HepG2 (cell line): ENCODE results near the gene TAF1D. TPM values are rescaled to one million over a fixed set of nuclear protein-coding genes. Genes with fewer than 3 reads are reported as not detected.

Source experiments
- AHR ChIP-seq: IDR thresholded peaks from 2 replicates; pipeline ENCODE4 v1.6.1; 2018; ENCODE audit warnings: missing genetic modification reagents, missing compliant biosample characterization
- ASH2L ChIP-seq: fragments of 300-600, 200-600 bp; sonication (generic); IDR thresholded peaks from 2 replicates; pipeline ENCODE4 v1.7.0; 2017; ENCODE audit warnings: low read depth, mild to moderate bottlenecking, moderate library complexity, mixed read lengths, low read length; ENCODE audit not compliant: insufficient read length
- ATF5 ChIP-seq: sonication (generic); formaldehyde crosslinking; IDR thresholded peaks from 2 replicates; pipeline ENCODE4 v1.4.0; 2020; ENCODE audit warnings: mild to moderate bottlenecking, low read depth, missing genetic modification reagents
- FIP1L1 ChIP-seq: fragments of 200-400 bp; formaldehyde crosslinking; IDR thresholded peaks from 2 replicates; pipeline ENCODE4 v1.6.1; 2018; ENCODE audit warnings: low read depth, mild to moderate bottlenecking, low read length, moderate library complexity, borderline replicate concordance; ENCODE audit not compliant: insufficient read depth
- HES4 ChIP-seq: sonication (generic); formaldehyde crosslinking; IDR thresholded peaks from 2 replicates; pipeline ENCODE4 v1.9.0; 2021; ENCODE audit warnings: mild to moderate bottlenecking, missing genetic modification reagents, borderline replicate concordance
- IRX3 ChIP-seq: sonication (generic); formaldehyde crosslinking; IDR thresholded peaks from 2 replicates; pipeline ENCODE4 v1.8.1; 2023; ENCODE audit warnings: mild to moderate bottlenecking, low read depth, missing genetic modification reagents, borderline replicate concordance
- MBNL3 ChIP-seq: fragments of 250-450 bp; sonication (Bioruptor Pico); conservative IDR thresholded peaks from 2 replicates; pipeline ENCODE4 v1.8.0; 2022; ENCODE audit warnings: mild to moderate bottlenecking, inconsistent platforms
- MTF1 ChIP-seq: sonication (generic); formaldehyde crosslinking; IDR thresholded peaks from 2 replicates; pipeline ENCODE4 v1.5.0; 2020; ENCODE audit warnings: missing genetic modification reagents
- NFKBIZ ChIP-seq: IDR thresholded peaks from 2 replicates; pipeline ENCODE4 v1.6.1; 2018; ENCODE audit warnings: missing genetic modification reagents, missing compliant biosample characterization
- NPAS2 ChIP-seq: sonication (generic); formaldehyde crosslinking; IDR thresholded peaks from 2 replicates; pipeline ENCODE4 v1.8.0; 2022; ENCODE audit warnings: mild to moderate bottlenecking, missing genetic modification reagents, borderline replicate concordance
- TCF7L2 ChIP-seq: IDR thresholded peaks from 2 replicates; pipeline ENCODE4 v1.6.1; 2011; ENCODE audit warnings: mild to moderate bottlenecking, low read depth, low read length, moderate library complexity
- WIZ ChIP-seq: sonication (generic); formaldehyde crosslinking; IDR thresholded peaks from 2 replicates; pipeline ENCODE4 v1.5.1; 2020; ENCODE audit warnings: mild to moderate bottlenecking, missing genetic modification reagents
- ZFP36 ChIP-seq: fragments of 150-350 bp; IDR thresholded peaks from 2 replicates; pipeline ENCODE4 v1.6.1; 2018; ENCODE audit warnings: borderline replicate concordance, low read length, low read depth; ENCODE audit not compliant: partially characterized antibody
- ZNF318 ChIP-seq: sonication (generic); formaldehyde crosslinking; IDR thresholded peaks from 2 replicates; pipeline ENCODE4 v1.4.0; 2020; ENCODE audit warnings: mild to moderate bottlenecking, missing genetic modification reagents
- ZNF430 ChIP-seq: sonication (generic); formaldehyde crosslinking; IDR thresholded peaks from 2 replicates; pipeline ENCODE4 v1.9.0; 2021; ENCODE audit warnings: mild to moderate bottlenecking, missing genetic modification reagents
- ZNF503 ChIP-seq: sonication (generic); formaldehyde crosslinking; IDR thresholded peaks from 2 replicates; pipeline ENCODE4 v1.4.0; 2020; ENCODE audit warnings: missing genetic modification reagents
- ZNF552 ChIP-seq: sonication (generic); formaldehyde crosslinking; IDR thresholded peaks from 2 replicates; pipeline ENCODE4 v1.9.0; 2022; ENCODE audit warnings: missing genetic modification reagents, mild to moderate bottlenecking, borderline replicate concordance
- ZNF749 ChIP-seq: sonication (generic); formaldehyde crosslinking; IDR thresholded peaks from 2 replicates; pipeline ENCODE4 v1.8.0; 2022; ENCODE audit warnings: mild to moderate bottlenecking, missing genetic modification reagents, moderate library complexity, borderline replicate concordance
- ZNF75D ChIP-seq: sonication (generic); formaldehyde crosslinking; IDR thresholded peaks from 2 replicates; pipeline ENCODE4 v1.8.1; 2023; ENCODE audit warnings: missing genetic modification reagents, mild to moderate bottlenecking, borderline replicate concordance
- ZNF850 ChIP-seq: sonication (generic); formaldehyde crosslinking; conservative IDR thresholded peaks from 2 replicates; pipeline ENCODE4 v1.9.0; 2021; ENCODE audit warnings: mild to moderate bottlenecking, missing genetic modification reagents
- polyA plus RNA-seq, 8 experiments: library from polyadenylated mRNA; depleted of rRNA in 3 of 8; stranded (reverse) in 7 of 8; unstranded in 1 of 8; fragments of >200 nt; fragmentation: Illumina TruSeq in 4 of 8; extraction: Trizol in 4 of 8; gene quantifications; 2 replicates each; pipeline versions ENCODE4 v1.2.1 to v1.2.3, GENCODE V29; 2011 to 2016; ENCODE audit warnings: low read depth in 4 of 8, missing spikeins in 1 of 8, mixed read lengths in 1 of 8; ENCODE audit not compliant: insufficient read depth in 1 of 8
- total RNA-seq, 5 experiments: library from RNA; depleted of rRNA; stranded (reverse); fragments of >200 nt; fragmentation: Illumina TruSeq; extraction: Trizol; gene quantifications; 2 replicates each; pipeline ENCODE4 v1.2.3, GENCODE V29; 2016; ENCODE audit warnings: low read depth in 1 of 5

The TAF1D gene
- total and polyA plus RNA-seq, 2 of the 13 experiments (the other 11 are each of a cell fraction or from before 2014, with no cell fraction given), result 132 to 207 TPM

- TF ChIP-seq ATF5 (no peak; the same call in 1 of the 2 replicates), ZNF850 (CRISPR knock-in tag) (no peak), ZNF552 (CRISPR knock-in tag) (no peak), ZNF749 (CRISPR knock-in tag) (no peak), TCF7L2 (no peak), MBNL3 (CRISPR knock-in tag) (no peak), AHR (CRISPR knock-in tag) (no peak), ZNF503 (CRISPR knock-in tag) (no peak), NPAS2 (CRISPR knock-in tag) (no peak), ZNF318 (CRISPR knock-in tag) (0 out of 2 replicates have a peak, but pooled peaks have one; percentile 78), ZNF75D (no peak), FIP1L1 (no peak), ZFP36 (no peak), WIZ (CRISPR knock-in tag) (peak; percentile 99), ASH2L (no peak), MTF1 (CRISPR knock-in tag) (no peak), IRX3 (CRISPR knock-in tag) (peak; percentile 71; the same call in 1 of the 2 replicates), NFKBIZ (CRISPR knock-in tag) (0 out of 2 replicates have a peak, but pooled peaks have one; percentile 68), HES4 (CRISPR knock-in tag) (peak; percentile 78; the same call in 1 of the 2 replicates), ZNF430 (peak; percentile 93)
Observed at GRCh38 chr11:93773045-93773477, 31.8 kb upstream of the TAF1D start (continued).
